Adipocyte (in vitro differentiated cells): Measurements from ENCODE around the gene RGS18.
"Not testable (repeated sequence)": the region's sequence is repeated elsewhere in the genome, so short reads cannot be mapped to it uniquely, and the experiment has no call there.

Experiments used
- DNase-seq: peaks from one replicate; pipeline ENCODE4 v3.0.0-alpha.2; 2015; ENCODE audit warnings: low read depth
- H3K27me3 ChIP-seq: replicated peaks from 2 replicates; pipeline ENCODE4 v1.7.0; 2013; ENCODE audit warnings: mild to moderate bottlenecking, low read length, moderate library complexity; ENCODE audit not compliant: control insufficient read depth, insufficient read depth
- H3K36me3 ChIP-seq: 2 replicates; pipeline ENCODE4 v1.7.0; 2013; ENCODE audit warnings: low read length, mild to moderate bottlenecking, moderate library complexity; ENCODE audit not compliant: control insufficient read depth, insufficient read depth, severe bottlenecking
- H3K4me1 ChIP-seq: 2 replicates; pipeline ENCODE4 v1.7.0; 2013; ENCODE audit warnings: mild to moderate bottlenecking, low read length, moderate library complexity; ENCODE audit not compliant: control insufficient read depth, insufficient read depth
- H3K4me3 ChIP-seq: 2 replicates; pipeline ENCODE4 v1.7.0; 2013; ENCODE audit warnings: mild to moderate bottlenecking, low read length, moderate library complexity
- H3K9ac ChIP-seq: 2 replicates; pipeline ENCODE4 v1.7.0; 2013; ENCODE audit warnings: mild to moderate bottlenecking, low read length, moderate library complexity
- H3K9me3 ChIP-seq: 2 replicates; pipeline ENCODE4 v1.7.0; 2013; ENCODE audit warnings: mild to moderate bottlenecking, low read length, moderate library complexity; ENCODE audit not compliant: control insufficient read depth

The RGS18 gene, protein sequence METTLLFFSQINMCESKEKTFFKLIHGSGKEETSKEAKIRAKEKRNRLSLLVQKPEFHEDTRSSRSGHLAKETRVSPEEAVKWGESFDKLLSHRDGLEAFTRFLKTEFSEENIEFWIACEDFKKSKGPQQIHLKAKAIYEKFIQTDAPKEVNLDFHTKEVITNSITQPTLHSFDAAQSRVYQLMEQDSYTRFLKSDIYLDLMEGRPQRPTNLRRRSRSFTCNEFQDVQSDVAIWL

DNA sequence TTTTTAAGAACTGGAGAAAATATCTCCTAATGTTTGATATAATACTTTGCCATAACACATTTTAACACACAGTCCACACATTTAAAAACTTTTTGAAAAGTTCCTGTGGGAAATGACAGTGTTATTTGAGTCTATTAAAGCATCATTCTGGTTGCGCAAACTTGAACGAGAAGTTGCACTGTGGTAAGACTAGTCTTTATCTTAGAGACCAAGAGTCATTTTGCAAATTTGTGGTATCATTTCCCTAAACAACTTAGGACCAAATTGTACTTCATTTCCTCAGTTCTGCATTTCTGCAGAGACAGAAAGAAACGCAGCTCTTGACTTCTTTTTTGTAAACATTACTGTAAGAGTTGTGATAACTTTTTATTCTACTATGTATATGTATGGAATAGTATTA is at the start of gene RGS18:
TSS of gene RGS18 (plus strand) at position 282 of the 400 bp plus-strand sequence. CDS start 176 bp downstream, outside the sequence.
- no peak within 1 kb of the TSS for H3K4me3 ChIP-seq
- no peaks in the 10 kb centered on the region for H3K36me3 ChIP-seq
- no peak within 1 kb of the TSS for H3K9ac ChIP-seq
- no peaks in the 10 kb centered on the region for H3K4me1 ChIP-seq
- no peaks in the 10 kb centered on the region for H3K27me3 ChIP-seq
- H3K9me3 ChIP-seq, result no peaks in the 10 kb centered on the region
- DNase-seq, result peak; percentile 38

DNA sequence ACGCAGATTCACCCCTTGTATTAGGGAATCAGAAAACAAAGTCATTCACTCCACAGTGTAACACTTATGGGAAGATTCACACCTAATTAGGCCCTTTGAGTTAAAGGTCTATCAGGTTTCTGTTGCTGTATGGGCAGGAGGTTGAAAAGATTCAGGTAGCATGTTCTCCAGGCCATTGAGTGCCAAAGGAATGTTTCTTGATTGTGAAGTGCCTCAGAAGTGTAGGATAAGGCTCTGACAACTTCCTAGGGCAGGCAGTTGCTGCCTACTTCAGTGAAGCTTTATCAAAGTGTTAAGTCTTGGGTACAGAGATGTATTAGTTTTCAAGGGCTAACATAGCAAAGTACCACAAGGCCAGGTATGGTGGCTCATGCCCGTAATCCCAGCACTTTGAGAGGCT is 48.7 kb upstream of the RGS18 start:
- no peaks in the 10 kb centered on the region for H3K9me3 ChIP-seq
- H3K4me3 ChIP-seq, result no peak overlapping the region
- DNase-seq, result no peak
- no peaks in the 10 kb centered on the region for H3K36me3 ChIP-seq
- no peak overlapping the region for H3K9ac ChIP-seq
- no peaks in the 10 kb centered on the region for H3K27me3 ChIP-seq
- no peaks in the 10 kb centered on the region for H3K4me1 ChIP-seq

DNA sequence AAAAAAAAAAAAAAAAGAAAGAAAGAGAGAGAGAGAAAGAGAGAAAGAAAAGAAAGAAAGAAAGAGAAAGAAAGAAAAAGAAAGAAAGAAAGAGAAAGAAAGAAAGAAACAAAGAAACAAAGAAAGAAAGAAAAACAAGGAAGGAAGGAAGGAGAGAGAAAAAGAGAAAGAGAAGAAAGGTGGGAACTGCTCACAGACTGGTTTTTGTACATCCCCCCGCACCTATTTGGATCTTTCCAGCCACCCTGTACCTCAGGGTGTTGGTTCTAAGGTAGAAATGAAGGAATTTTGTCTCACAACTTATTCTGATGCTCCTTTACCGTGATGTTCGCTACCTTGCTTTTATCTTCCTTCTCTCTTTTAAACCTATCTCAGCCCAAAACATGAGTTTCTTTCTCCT is 43.3 kb upstream of the RGS18 start:
- Histone ChIP-seq H3K4me1 (no peaks in the 10 kb centered on the region), H3K27me3 (no peaks in the 10 kb centered on the region), H3K9ac (no peak overlapping the region), H3K4me3 (no peak overlapping the region), H3K9me3 (no peaks in the 10 kb centered on the region), H3K36me3 (no peaks in the 10 kb centered on the region)
- DNase-seq, result no peak

DNA sequence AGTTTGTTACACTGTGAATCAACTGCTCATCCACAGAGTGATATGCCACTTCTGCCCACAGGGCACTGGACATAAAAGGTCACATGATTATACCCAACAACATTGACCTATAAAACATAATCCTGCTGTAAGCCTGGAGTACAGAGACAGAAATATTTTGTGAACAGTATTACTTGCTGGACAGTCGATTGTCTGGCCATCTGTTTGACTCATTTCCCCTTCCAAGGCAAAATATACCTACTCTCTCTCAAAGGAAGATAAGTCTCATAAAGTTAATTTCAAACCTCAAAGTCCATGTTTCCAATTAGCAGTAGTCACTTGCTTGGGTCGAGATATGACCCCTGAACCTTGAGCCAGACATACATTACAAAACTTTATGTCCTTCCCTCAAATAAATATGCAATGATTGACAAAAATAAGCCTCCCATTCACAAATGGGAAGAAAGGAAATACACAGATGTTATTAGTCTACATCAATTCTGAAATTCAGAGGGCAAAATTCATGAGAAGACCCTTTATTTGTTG is 39.3 kb upstream of the RGS18 start:
- Histone ChIP-seq H3K4me1 (no peaks in the 10 kb centered on the region), H3K9me3 (no peaks in the 10 kb centered on the region), H3K36me3 (no peaks in the 10 kb centered on the region), H3K4me3 (no peak overlapping the region), H3K9ac (no peak overlapping the region), H3K27me3 (no peaks in the 10 kb centered on the region)
- DNase-seq, result no peak

DNA sequence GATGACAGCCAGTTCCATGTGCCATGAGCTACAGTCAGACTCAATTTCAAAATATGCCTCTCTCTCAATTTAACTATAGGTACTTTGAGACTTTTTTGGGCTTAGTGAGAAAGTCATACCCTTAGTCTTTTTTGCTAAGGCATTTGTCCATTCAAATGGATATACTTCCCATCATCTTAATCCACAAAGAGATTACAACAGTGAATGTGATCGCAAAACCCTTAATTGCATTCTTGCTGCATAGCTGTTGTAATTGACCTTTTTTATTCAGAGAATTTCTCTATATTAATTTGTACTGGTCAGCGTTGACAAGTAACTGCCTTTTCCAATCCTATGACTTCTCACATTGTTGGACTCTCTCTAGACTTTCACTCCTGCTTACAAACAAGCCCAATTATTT is 38.6 kb upstream of the RGS18 start:
- Histone ChIP-seq H3K27me3 (no peaks in the 10 kb centered on the region), H3K9me3 (no peaks in the 10 kb centered on the region), H3K9ac (no peak overlapping the region), H3K4me3 (no peak overlapping the region), H3K36me3 (no peaks in the 10 kb centered on the region), H3K4me1 (no peaks in the 10 kb centered on the region)
- no peak for DNase-seq

DNA sequence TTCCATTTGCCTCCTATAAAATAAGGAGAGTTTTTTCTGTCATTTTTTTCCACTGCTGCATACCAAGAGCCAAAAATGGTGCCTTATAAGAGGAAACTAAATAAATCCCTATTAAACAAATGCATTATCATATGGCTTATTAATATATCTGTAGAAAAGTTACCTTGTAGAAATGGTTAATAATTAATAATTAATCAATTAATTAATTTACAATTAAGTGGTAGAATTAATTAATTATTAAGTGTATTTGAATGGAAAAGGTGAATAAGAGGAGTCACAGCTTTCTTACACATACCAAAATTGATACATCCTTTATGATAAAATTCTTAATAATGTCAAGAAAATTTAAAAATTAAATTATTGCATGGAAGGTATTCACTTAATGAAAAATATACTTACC is 35.6 kb upstream of the RGS18 start:
- no peaks in the 10 kb centered on the region for H3K27me3 ChIP-seq
- H3K36me3 ChIP-seq, result no peaks in the 10 kb centered on the region
- H3K9me3 ChIP-seq, result no peaks in the 10 kb centered on the region
- no peak for DNase-seq
- H3K9ac ChIP-seq, result no peak overlapping the region
- no peaks in the 10 kb centered on the region for H3K4me1 ChIP-seq
- H3K4me3 ChIP-seq, result no peak overlapping the region

DNA sequence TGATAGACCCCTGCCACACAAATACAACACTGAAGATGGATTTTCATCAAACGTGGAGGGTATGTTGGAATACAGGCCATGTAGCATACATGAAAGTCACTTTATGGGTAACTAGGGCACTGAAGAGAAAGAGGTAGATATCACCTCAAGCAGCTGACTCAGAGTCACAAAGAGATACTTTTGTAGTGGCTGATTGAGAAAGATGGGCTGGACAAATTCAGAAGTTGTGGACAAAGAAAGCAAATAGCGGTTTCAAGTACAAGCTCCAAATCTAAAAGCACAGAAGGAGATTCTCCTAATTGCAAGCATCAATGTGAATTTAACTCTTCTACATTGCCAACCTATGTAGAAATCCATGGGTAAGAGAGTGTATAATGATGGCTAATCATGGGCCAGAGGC is 35.0 kb upstream of the RGS18 start:
- no peak overlapping the region for H3K4me3 ChIP-seq
- H3K27me3 ChIP-seq, result no peaks in the 10 kb centered on the region
- H3K9ac ChIP-seq, result no peak overlapping the region
- no peaks in the 10 kb centered on the region for H3K36me3 ChIP-seq
- no peaks in the 10 kb centered on the region for H3K9me3 ChIP-seq
- no peaks in the 10 kb centered on the region for H3K4me1 ChIP-seq
- no peak for DNase-seq

DNA sequence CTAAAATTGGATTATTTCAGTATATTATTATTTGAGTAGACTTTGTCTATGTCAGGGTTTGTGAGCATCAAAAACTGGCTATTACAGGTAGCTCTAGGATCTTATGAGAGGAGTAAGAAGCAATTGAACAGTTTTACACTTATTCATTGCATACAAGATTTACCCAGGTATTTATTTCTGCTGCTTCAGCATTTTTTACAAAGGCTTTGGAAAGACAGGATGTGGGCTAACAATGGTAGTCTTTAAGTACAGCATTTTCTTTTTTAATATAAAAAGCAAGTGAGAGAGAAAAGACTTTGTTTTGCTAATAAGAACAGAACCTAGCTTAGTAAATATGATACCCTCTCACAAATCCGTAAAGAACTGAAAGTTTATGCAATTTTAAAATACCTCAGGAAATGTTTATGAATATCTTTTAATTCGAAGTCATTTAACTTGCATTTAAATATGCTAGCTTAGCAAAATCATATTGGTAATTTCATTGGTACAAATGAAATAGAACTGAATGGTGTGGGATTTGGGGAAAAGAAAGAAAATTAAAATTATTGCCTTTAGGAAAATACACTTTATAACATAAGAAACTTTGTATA is 32.1 kb upstream of the RGS18 start:
- no peaks in the 10 kb centered on the region for H3K9me3 ChIP-seq
- H3K9ac ChIP-seq, result no peak overlapping the region
- no peak for DNase-seq
- no peak overlapping the region for H3K4me3 ChIP-seq
- H3K27me3 ChIP-seq, result no peaks in the 10 kb centered on the region
- H3K4me1 ChIP-seq, result no peaks in the 10 kb centered on the region
- H3K36me3 ChIP-seq, result no peaks in the 10 kb centered on the region

DNA sequence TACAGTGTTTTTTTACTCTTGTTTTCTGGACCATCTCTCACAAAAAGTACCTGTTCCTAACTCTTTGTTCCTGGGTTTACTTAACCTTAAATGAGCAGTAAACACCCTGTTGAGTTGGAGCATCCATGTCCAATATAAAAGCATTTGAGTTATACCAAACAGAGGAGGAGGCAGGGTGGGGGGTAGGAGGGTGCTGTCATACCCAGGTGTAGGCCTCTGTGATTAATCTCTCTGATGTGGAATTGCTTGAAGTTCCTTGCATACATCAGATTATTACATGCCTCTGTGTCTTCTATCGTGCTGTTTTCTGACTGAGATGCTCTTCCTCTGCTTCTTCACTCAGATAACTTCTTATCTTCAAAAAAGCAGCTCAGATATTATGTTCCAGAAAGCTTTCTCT is 28.1 kb upstream of the RGS18 start:
- H3K9ac ChIP-seq, result no peak overlapping the region
- H3K4me3 ChIP-seq, result no peak overlapping the region
- no peaks in the 10 kb centered on the region for H3K27me3 ChIP-seq
- no peaks in the 10 kb centered on the region for H3K4me1 ChIP-seq
- H3K36me3 ChIP-seq, result no peaks in the 10 kb centered on the region
- H3K9me3 ChIP-seq, result no peaks in the 10 kb centered on the region
- no peak for DNase-seq

DNA sequence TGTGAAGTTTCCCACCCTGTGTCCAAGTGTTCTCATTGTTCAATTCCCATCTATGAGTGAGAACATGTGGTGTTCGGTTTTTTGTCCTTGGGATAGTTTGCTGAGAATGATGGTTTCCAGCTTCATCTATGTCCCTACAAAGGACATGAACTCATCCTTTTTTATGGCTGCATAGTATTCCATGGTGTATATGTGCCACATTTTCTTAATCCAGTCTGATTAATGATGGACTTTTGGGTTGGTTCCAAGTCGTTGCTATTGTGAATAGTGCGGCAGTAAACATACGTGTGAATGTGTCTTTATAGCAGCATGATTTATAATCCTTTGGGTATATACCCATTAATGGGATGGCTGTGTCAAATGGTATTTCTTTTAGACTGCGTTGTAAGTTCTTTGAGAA is 27.4 kb upstream of the RGS18 start:
- not testable (repeated sequence) for H3K4me1 ChIP-seq, H3K27me3 ChIP-seq, H3K9ac ChIP-seq, H3K9me3 ChIP-seq, DNase-seq, H3K4me3 ChIP-seq, H3K36me3 ChIP-seq

DNA sequence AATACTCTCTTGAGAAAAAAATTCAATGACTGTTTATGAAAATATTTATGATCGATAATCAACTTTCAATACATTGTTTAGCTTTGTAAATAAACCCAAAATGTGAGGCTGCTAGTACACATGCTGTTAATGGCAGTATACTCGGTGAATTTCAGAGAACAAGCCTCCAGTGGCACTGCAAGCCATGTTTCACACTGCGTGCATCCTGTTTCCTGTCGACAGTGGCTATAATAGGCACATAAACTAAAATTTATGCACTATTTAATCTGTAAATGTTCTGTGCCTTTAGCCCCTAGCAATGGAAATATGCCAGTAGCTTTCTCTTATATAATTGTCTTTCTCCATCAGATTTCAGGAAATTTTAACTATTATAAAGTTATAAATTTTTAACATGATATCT is 26.3 kb upstream of the RGS18 start:
- Histone ChIP-seq H3K27me3 (no peaks in the 10 kb centered on the region), H3K4me3 (no peak overlapping the region), H3K9me3 (no peaks in the 10 kb centered on the region), H3K9ac (no peak overlapping the region), H3K4me1 (no peaks in the 10 kb centered on the region), H3K36me3 (no peaks in the 10 kb centered on the region)
- DNase-seq, result no peak
